ENCODE results near the gene LASP1NB.

GRCh38 chr17:38958326-38958725, 32.9 kb downstream of the LASP1NB start:
- TF ChIP-seq CTCF (IDR thresholded peaks at IDR 0.05) (no peak), POLR2A (IDR thresholded peaks at IDR 0.05) (no peak)

Measured in right lobe of liver (tissue), 4 donors.